T-helper 1 cell (primary cell): ENCODE results near the gene ARFGEF3.
"Not testable (repeated sequence)": the region's sequence is repeated elsewhere in the genome, so short reads cannot be mapped to it uniquely, and the experiment has no call there.

Source experiments
- DNase-seq, 5 donors: peaks; one replicate each; pipeline ENCODE4 v3.0.0-alpha.2; 2012 to 2020
- total RNA-seq, 4 donors: gene quantifications; one replicate each; lab custom pipeline; 2026; lab: John Stamatoyannopoulos, UW

ARFGEF3 gene, protein sequence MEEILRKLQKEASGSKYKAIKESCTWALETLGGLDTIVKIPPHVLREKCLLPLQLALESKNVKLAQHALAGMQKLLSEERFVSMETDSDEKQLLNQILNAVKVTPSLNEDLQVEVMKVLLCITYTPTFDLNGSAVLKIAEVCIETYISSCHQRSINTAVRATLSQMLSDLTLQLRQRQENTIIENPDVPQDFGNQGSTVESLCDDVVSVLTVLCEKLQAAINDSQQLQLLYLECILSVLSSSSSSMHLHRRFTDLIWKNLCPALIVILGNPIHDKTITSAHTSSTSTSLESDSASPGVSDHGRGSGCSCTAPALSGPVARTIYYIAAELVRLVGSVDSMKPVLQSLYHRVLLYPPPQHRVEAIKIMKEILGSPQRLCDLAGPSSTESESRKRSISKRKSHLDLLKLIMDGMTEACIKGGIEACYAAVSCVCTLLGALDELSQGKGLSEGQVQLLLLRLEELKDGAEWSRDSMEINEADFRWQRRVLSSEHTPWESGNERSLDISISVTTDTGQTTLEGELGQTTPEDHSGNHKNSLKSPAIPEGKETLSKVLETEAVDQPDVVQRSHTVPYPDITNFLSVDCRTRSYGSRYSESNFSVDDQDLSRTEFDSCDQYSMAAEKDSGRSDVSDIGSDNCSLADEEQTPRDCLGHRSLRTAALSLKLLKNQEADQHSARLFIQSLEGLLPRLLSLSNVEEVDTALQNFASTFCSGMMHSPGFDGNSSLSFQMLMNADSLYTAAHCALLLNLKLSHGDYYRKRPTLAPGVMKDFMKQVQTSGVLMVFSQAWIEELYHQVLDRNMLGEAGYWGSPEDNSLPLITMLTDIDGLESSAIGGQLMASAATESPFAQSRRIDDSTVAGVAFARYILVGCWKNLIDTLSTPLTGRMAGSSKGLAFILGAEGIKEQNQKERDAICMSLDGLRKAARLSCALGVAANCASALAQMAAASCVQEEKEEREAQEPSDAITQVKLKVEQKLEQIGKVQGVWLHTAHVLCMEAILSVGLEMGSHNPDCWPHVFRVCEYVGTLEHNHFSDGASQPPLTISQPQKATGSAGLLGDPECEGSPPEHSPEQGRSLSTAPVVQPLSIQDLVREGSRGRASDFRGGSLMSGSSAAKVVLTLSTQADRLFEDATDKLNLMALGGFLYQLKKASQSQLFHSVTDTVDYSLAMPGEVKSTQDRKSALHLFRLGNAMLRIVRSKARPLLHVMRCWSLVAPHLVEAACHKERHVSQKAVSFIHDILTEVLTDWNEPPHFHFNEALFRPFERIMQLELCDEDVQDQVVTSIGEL (N-terminal part only)
- total RNA-seq = 0 to 0.15 (median 0) reads per million in 4 donors

GRCh38 chr6:138161338-138162110, at the start of gene ARFGEF3:
Gene ARFGEF3 (plus strand): TSS chr6:138161939. CDS start chr6:138162087, 148 bp downstream.
- peak in 4 of 5 donors; percentile 13 to 37 (median 28) for DNase-seq

DNA sequence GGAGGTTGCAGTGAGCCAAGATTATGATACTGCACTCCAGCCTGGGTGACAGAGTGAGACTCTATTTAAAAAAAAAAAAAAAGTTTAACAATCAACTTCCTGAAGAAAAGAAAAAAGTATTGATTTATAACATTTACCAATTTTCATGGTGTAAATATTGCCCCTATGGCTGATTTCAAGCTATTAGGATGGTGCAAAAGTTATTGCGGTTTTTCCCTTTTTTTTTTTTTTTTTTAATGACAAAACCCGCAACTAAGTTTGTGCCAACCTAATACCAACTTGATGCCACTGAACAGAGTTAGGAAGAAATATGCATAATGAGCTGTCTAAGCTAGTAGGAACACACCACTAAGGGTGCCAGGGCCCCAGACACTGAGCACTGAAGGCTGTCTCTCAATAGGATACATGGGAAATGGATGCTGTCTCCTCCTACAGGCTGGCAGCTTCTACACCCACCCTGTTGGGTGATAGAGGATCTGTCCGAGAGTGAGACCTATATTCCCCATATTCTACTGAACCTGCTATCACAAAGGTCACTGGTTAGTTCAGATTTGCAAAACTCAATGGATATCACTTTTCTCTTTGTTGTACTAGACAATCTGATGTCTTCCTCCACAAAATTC, 48.0 kb upstream of the ARFGEF3 start:
- no peak for DNase-seq

- no peak for DNase-seq
Observed at GRCh38 chr6:138115201-138115600, 46.5 kb upstream of the ARFGEF3 start.

- peak in 4 of 5 donors; percentile 16 to 68 (median 40) for DNase-seq
Observed at GRCh38 chr6:138115877-138116660, 45.7 kb upstream of the ARFGEF3 start.

DNA sequence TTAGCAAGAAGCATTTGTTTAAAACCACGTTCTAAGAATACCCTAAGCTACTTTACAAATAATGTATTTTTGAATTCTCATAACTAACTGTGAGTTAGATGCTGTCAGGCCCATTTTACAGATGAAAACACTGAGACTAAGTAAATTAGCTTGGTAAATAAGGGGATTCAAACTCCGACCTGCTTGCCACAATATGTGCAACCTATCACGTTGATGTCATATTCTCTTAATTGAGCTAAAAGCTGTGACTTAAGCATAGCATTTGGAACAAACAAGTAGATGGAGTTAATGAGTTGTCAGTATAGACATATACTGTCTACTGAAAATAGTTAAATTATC, 45.1 kb upstream of the ARFGEF3 start:
- no peak for DNase-seq

DNA sequence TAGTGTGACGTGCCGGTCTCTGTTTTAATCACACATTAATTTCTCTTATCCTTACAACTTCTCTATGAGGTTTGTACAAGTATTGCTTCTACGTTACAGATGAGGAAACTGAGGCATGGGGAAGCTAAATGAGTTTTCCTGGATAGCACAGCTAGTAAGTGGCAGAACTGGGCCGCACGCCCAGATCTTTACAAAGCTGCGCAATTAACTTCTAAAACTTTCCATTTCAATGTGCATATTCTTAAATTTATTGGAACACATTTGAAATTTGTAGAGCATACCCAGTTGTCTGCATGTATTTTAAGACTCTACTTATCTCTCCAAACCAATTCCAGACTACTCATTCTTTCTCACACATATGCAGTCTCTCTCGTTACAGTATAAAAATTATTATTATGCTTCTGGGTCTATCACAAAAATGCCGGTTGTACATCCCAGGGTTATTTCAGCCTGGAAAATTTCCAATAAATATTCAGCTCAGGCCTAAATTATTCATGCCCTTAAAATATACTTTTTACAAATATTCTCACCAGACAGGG, 44.3 kb upstream of the ARFGEF3 start:
- DNase-seq = no peak

DNA sequence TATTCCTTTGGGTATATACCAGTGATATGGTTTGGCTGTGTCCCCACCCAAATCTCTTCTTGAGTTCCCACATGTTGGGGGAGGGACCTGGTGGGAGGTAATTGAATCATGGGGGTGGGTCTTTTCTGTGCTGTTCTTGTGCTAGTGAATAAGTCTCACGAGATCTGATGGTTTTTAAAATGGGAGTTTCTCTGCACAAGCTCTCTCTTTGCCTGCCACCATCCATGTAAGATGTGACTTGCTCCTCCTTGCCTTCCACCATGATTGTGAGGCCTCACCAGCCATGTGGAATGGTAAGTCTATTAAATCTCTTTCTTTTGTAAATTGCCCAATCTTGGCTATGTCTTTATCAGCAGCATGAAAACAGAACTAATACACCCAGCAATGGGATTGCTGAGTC, 42.5 kb upstream of the ARFGEF3 start:
- not testable (repeated sequence) for DNase-seq

DNA sequence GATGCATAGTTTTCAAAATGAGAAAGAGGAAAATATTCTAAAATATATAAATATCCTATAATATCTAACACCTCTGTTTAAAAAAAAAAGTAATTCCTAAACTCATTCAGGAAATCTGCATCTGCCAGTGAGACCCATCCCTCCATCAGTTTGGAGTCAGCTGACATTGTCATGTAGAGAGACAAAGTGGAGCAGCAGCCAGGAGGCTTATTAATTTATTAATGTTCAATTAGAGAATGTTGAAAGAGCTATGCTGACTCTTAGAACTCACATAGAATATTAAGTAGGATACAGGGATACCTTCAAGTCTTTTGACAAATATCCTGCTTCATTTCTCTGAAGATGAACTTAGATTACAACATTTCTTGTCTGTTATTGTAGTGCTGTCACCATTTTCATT, 41.8 kb upstream of the ARFGEF3 start:
- no peak for DNase-seq

- DNase-seq = no peak
Observed at GRCh38 chr6:138124096-138124495, 37.6 kb upstream of the ARFGEF3 start.

GRCh38 chr6:138128096-138128495, 33.6 kb upstream of the ARFGEF3 start:
- DNase-seq = no peak

DNA sequence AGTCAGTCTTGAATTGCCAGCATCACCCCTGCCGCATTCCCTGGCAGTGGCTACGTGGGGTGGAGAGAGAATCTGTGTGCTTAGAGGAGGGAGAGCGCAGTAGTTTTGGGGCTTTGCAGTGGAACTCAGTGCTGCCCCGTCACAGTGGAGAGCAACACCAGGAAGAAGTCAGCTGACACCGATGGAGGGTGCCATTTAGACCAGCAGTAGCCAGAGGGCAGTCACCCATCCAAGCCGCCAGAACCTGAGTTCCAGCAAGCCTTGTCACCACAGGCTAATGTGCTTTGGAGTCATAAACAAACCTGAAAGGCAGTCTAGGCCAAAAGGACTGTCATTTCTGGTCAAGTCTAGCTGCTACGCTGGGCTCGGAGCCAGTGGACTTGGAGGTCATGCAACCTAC, 32.5 kb upstream of the ARFGEF3 start:
- no peak for DNase-seq

DNA sequence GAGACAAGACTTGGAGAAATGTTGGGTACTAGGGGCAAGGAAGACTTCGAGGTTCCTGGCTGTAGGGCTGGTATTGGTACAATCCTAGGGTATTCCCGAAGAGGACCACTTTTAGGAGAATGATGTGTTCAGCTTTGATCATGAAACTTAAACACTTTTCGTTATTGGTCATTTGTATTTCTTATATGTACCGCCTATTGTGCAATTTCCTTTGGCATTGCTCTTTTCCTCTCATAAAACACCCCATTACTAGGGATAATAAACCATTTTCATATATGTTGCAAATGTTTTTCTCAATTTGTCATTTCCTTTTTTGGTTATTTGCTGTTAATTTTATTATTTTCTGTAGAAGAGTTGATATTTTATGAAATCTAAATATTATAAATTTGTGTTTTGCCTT, 18.9 kb upstream of the ARFGEF3 start:
- no peak for DNase-seq

DNA sequence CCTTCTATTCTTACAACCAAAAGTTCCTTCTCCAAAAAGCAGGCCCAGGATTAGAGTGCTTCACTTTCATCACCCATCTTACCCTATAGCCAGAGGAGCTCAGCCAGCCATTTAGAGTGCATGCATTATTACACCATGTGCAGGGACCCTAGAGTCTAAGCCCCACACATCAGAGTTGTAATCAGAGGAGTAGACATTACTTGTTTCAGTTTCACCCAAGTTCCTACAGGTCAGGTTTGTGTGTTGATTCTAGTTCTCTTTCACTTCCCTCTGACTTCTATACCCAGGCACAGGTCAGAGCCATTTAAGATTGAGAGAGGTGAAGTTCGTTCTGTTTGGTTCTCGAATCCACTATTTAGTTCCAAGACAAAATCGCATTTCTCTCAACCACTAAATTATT, 16.3 kb upstream of the ARFGEF3 start:
- DNase-seq = no peak

- DNase-seq = no peak
Observed at GRCh38 chr6:138146544-138146943, 15.2 kb upstream of the ARFGEF3 start.

GRCh38 chr6:138155443-138155842, 6.3 kb upstream of the ARFGEF3 start:
- no peak for DNase-seq

- no peak for DNase-seq
Observed at GRCh38 chr6:138157986-138158638, 3.6 kb upstream of the ARFGEF3 start.

DNA sequence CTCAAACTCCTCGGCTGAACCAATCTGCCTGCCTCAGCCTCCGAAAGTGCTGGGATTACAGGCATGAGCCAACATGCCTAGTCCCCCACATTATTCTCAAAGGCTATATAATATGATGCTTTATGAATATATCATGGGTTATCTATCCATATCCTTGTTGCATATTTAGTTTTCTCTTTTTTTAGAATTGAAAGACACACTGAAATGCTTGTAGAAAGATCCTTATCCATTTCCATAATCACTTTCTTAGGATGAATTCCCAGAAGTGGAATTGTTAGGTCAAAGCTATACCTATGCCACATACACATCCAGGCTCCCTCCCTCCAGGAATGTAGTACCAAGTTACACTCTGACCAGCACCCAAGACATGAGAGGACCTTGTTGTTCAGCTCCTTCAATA, 2.5 kb upstream of the ARFGEF3 start:
- DNase-seq = no peak

DNA sequence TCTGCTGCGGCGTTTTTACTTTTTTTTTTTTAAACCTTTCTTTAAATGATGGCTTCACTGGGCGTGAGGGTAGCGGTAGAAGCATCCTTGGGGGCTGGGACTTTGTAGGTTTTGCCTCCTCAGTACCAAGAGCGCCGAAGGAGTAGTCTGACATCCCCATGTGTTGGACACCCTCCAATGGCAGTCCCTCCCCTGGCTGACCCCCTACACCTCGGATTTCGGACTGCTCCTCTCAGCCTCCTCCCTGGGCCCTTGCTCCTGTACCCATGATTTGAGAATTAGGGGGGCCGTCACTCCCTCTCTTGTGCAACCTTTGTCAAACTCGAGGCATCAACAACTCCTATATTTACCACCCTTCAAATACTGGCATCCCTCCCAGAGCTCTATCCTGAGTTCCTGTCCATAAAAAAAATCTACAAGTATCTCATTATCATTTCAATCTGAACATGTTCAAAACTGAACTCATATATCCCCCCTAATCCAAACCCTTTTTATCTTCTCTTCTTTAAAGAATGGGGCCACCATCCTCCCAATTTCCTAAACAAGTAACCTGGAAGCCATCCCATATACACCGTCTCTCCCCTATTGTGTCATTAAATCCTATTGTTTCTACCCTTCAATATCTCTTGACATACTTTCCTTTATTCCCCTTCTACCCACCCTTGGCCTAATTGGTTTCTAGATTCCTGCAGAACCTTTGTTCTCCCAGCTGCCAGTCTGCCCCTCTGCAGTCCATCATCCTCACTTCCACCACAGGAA, 1.2 kb upstream of the ARFGEF3 start:
- no peak for DNase-seq

GRCh38 chr6:138161088-138161337, 726 bp upstream of the ARFGEF3 start:
- no peak for DNase-seq
